Uterus (tissue), 2 donors: ENCODE results near the gene LDHA.

Source experiments
- POLR2A ChIP-seq, 2 donors: fragments of 450-650 bp; IDR thresholded peaks; one replicate each; pipeline ENCODE4 v1.6.1; 2016; ENCODE audit warnings: antibody characterized with exemption in 2 of 2, mild to moderate bottlenecking in 1 of 2, moderate library complexity in 1 of 2
- TF ChIP-seq, protein P1 (sequence below), 4 experiments: fragments of 200-600 bp in 2 of 4; fragments of 450-650 bp in 2 of 4; sonication (generic) in 2 of 4; IDR thresholded peaks; one replicate each; pipeline ENCODE4 v1.5.1; 2016 to 2019; ENCODE audit warnings: antibody characterized with exemption in 4 of 4, mild to moderate bottlenecking in 2 of 4, moderate library complexity in 1 of 4

DNA sequence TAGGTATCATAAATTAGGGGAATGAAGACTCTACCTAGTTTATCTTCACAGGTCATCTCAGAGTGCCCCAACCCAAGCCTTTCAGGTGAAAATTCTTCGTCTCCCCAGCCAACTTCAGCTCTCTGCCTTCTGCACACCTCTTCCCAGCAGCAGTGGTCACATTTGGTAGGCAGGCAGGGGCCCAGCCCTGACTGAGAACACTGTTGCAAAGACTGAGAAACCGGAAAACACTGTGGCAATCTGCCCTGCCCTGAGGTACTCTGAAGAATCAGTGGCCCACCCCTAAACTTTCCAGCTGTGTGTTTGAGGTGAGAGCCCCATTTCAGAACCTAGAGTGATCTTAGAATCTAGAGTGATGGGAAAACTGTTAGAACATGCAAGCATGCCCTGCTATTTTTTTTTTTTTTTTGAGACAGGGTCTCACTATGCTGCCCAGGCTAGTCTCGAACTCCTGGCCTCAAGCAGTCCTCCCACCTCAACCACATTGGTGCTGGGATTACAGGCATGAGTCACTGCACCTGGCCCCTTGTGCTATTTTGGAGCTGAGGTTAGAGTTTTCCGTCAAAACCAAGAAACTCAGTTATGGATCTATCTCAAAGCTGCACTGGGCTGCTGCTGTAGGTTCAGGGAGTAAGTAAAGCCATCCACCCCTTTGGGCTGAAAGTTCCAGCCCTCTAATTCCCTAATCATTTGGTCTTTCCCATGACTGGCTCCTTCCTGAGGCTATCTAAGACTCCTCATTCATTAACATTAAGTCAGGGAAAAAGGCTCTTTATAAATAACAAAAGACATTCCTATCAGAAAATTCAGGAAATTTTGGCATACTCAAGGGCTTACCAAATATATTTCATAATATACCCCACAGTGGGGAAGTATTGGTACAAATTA lies 1.7 kb upstream of the LDHA start:
- TF ChIP-seq, protein P1, sequence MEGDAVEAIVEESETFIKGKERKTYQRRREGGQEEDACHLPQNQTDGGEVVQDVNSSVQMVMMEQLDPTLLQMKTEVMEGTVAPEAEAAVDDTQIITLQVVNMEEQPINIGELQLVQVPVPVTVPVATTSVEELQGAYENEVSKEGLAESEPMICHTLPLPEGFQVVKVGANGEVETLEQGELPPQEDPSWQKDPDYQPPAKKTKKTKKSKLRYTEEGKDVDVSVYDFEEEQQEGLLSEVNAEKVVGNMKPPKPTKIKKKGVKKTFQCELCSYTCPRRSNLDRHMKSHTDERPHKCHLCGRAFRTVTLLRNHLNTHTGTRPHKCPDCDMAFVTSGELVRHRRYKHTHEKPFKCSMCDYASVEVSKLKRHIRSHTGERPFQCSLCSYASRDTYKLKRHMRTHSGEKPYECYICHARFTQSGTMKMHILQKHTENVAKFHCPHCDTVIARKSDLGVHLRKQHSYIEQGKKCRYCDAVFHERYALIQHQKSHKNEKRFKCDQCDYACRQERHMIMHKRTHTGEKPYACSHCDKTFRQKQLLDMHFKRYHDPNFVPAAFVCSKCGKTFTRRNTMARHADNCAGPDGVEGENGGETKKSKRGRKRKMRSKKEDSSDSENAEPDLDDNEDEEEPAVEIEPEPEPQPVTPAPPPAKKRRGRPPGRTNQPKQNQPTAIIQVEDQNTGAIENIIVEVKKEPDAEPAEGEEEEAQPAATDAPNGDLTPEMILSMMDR (IDR thresholded peaks at IDR 0.05), result no peak
- TF ChIP-seq POLR2A (IDR thresholded peaks at IDR 0.05), result no peak
